ENCODE data around the gene IFT81.
A peak's percentile ranks its signal among the peaks of the same experiment; 100 is the strongest.

IFT81 gene

GRCh38 chr12:110266381-110266960, 142.3 kb downstream of the IFT81 start:
- TF ChIP-seq, protein P1, sequence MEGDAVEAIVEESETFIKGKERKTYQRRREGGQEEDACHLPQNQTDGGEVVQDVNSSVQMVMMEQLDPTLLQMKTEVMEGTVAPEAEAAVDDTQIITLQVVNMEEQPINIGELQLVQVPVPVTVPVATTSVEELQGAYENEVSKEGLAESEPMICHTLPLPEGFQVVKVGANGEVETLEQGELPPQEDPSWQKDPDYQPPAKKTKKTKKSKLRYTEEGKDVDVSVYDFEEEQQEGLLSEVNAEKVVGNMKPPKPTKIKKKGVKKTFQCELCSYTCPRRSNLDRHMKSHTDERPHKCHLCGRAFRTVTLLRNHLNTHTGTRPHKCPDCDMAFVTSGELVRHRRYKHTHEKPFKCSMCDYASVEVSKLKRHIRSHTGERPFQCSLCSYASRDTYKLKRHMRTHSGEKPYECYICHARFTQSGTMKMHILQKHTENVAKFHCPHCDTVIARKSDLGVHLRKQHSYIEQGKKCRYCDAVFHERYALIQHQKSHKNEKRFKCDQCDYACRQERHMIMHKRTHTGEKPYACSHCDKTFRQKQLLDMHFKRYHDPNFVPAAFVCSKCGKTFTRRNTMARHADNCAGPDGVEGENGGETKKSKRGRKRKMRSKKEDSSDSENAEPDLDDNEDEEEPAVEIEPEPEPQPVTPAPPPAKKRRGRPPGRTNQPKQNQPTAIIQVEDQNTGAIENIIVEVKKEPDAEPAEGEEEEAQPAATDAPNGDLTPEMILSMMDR (IDR thresholded peaks at IDR 0.05; ENCODE audit: insufficient read depth, low read length, missing control alignments) = no peak
- ChIA-PET POLR2A (interaction anchor here (1.5 kb wide), 1 partner anchor 14 kb away, joined by 6 read pairs; no protein-coding TSS in a partner anchor), CTCF (interaction anchor here (0.8 to 2.2 kb wide), 4 partner anchors 9 to 20 kb away, joined by 3 to 6 read pairs (median 3); no protein-coding TSS in a partner anchor)
- DNase-seq (ENCODE audit: low read depth, low spot score) = no peak
- H3K4me3 ChIP-seq (ENCODE audit: low read depth, low read length) = no peak overlapping the region

GRCh38 chr12:110266980-110267620, 142.9 kb downstream of the IFT81 start:
- peak overlapping the region; percentile 21 for H3K4me3 ChIP-seq (ENCODE audit: low read depth, low read length)
- POLR2A ChIA-PET = interaction anchor here (0.6 to 1.5 kb wide), 2 partner anchors 13 to 19 kb away, joined by 3 to 6 read pairs; no protein-coding TSS in a partner anchor
- CTCF ChIA-PET = interaction anchor here (0.8 to 2.2 kb wide), 3 partner anchors 9 to 13 kb away, joined by 3 to 6 read pairs (median 3); no protein-coding TSS in a partner anchor
- TF ChIP-seq, protein P1 (IDR thresholded peaks at IDR 0.05; ENCODE audit: insufficient read depth, low read length, missing control alignments) = no peak
- no peak for DNase-seq (ENCODE audit: low read depth, low spot score)
